MM.1S (cell line): ENCODE results near the gene ARSI.

Source experiments
- DNase-seq: peaks from one replicate; pipeline ENCODE4 v3.0.0-alpha.2; 2015
- H2AFZ ChIP-seq: fragments of 300-600 bp; sonication (generic); 2 replicates; pipeline ENCODE4 v1.6.0; 2016; ENCODE audit warnings: antibody characterized with exemption, low read length
- H3F3A ChIP-seq: fragments of 300-600 bp; sonication (generic); 2 replicates; pipeline ENCODE4 v1.6.1; 2016; ENCODE audit warnings: mild to moderate bottlenecking, antibody characterized with exemption, low read length, moderate library complexity, mixed read lengths; ENCODE audit not compliant: insufficient read depth
- H3K27ac ChIP-seq: fragments of 300-600 bp; sonication (generic); 2 replicates; pipeline ENCODE4 v1.5.1; 2016; ENCODE audit warnings: mild to moderate bottlenecking, low read length
- H3K27me3 ChIP-seq: fragments of 300-600 bp; sonication (generic); replicated peaks from 2 replicates; pipeline ENCODE4 v1.6.0; 2016; ENCODE audit warnings: low read length; ENCODE audit not compliant: insufficient read depth
- H3K36me3 ChIP-seq: fragments of 300-600 bp; sonication (generic); replicated peaks from 2 replicates; pipeline ENCODE4 v1.6.1; 2016; ENCODE audit warnings: mild to moderate bottlenecking, low read length, mixed read lengths; ENCODE audit not compliant: insufficient read depth
- H3K4me1 ChIP-seq: fragments of 300-600 bp; sonication (generic); 2 replicates; pipeline ENCODE4 v1.6.1; 2016; ENCODE audit warnings: low read length, mixed read lengths
- H3K4me2 ChIP-seq: fragments of 300-600 bp; sonication (generic); 2 replicates; pipeline ENCODE4 v1.6.0; 2016; ENCODE audit warnings: low read depth, low read length
- H3K4me3 ChIP-seq: fragments of 300-600 bp; sonication (generic); 2 replicates; pipeline ENCODE4 v1.5.1; 2016; ENCODE audit warnings: low read length, mixed read lengths
- H3K79me2 ChIP-seq: fragments of 300-600 bp; sonication (generic); 2 replicates; pipeline ENCODE4 v1.6.1; 2016; ENCODE audit warnings: mixed run types, low read length, mixed read lengths
- H3K9ac ChIP-seq: fragments of 300-600 bp; sonication (generic); 2 replicates; pipeline ENCODE4 v1.6.1; 2016; ENCODE audit warnings: low read length, mixed read lengths
- H3K9me2 ChIP-seq: fragments of 300-600 bp; sonication (generic); replicated peaks from 2 replicates; pipeline ENCODE4 v1.6.1; 2016; ENCODE audit warnings: mild to moderate bottlenecking, low read length, mixed read lengths; ENCODE audit not compliant: insufficient read depth
- H3K9me3 ChIP-seq: fragments of 300-600 bp; sonication (generic); replicated peaks from 2 replicates; pipeline ENCODE4 v1.6.1; 2016; ENCODE audit warnings: mild to moderate bottlenecking, low read length, mixed read lengths; ENCODE audit not compliant: insufficient read depth
- H4K20me1 ChIP-seq: fragments of 300-600 bp; sonication (generic); 2 replicates; pipeline ENCODE4 v1.6.1; 2016; ENCODE audit warnings: mild to moderate bottlenecking, low read length, moderate library complexity, mixed read lengths; ENCODE audit not compliant: insufficient read depth
- EZH2 ChIP-seq: fragments of 300-600 bp; sonication (generic); optimal IDR thresholded peaks from 2 replicates; pipeline ENCODE3; 2017; ENCODE audit warnings: low read depth, mild to moderate bottlenecking, antibody characterized with exemption, low read length, mixed read lengths
- EZH2phosphoT487 ChIP-seq: fragments of 300-600 bp; sonication (generic); IDR thresholded peaks from 2 replicates; pipeline ENCODE4 v1.6.1; 2018; ENCODE audit warnings: antibody characterized with exemption, low read length
- TF ChIP-seq, protein P1 (sequence below): fragments of 300-600 bp; sonication (generic); IDR thresholded peaks from 2 replicates; pipeline ENCODE4 v1.5.1; 2016; ENCODE audit warnings: antibody characterized with exemption, low read length, mixed read lengths

ARSI gene

DNA sequence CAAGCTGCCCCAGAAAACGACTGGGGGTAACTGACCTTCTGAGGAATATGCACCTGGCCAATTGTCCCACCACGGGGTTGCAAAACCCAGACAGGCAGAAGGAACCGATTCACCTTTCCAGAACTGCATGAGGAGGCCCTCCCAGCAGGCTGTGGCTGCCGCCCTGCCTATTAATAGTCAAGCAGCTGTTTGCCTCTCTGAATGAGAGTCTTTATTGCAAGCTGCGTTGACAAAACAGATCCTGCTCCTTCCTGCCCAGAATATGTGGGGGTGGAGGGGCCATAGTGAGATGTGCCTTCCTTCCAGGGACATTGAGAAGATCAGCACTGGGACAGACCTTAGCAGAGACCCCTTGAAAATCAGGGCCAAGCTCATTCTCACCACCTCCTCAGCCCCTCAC, 36.5 kb upstream of the ARSI start:
- H3K9me2 ChIP-seq: no peaks in the 10 kb centered on the region
- H3K4me1 ChIP-seq: peaks cover 57% of the 10 kb centered on the region
- DNase-seq: peak; percentile 88
- TF ChIP-seq, protein P1, sequence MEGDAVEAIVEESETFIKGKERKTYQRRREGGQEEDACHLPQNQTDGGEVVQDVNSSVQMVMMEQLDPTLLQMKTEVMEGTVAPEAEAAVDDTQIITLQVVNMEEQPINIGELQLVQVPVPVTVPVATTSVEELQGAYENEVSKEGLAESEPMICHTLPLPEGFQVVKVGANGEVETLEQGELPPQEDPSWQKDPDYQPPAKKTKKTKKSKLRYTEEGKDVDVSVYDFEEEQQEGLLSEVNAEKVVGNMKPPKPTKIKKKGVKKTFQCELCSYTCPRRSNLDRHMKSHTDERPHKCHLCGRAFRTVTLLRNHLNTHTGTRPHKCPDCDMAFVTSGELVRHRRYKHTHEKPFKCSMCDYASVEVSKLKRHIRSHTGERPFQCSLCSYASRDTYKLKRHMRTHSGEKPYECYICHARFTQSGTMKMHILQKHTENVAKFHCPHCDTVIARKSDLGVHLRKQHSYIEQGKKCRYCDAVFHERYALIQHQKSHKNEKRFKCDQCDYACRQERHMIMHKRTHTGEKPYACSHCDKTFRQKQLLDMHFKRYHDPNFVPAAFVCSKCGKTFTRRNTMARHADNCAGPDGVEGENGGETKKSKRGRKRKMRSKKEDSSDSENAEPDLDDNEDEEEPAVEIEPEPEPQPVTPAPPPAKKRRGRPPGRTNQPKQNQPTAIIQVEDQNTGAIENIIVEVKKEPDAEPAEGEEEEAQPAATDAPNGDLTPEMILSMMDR: no peak
- no peak for TF ChIP-seq EZH2
- TF ChIP-seq EZH2phosphoT487: no peak
- H2AFZ ChIP-seq: peak overlapping the region; percentile 41
- peak overlapping the region; percentile 15; the same call in 1 of the 2 replicates for H3K9ac ChIP-seq
- H3K4me3 ChIP-seq: peak overlapping the region; percentile 12; the same call in 1 of the 2 replicates
- peak overlapping the region; percentile 44 for H3K4me2 ChIP-seq
- H3K36me3 ChIP-seq: no peaks in the 10 kb centered on the region
- H3K9me3 ChIP-seq: no peaks in the 10 kb centered on the region
- H3K27me3 ChIP-seq: no peaks in the 10 kb centered on the region
- H3K79me2 ChIP-seq: no peaks in the 10 kb centered on the region
- peak overlapping the region; percentile 80 for H3K27ac ChIP-seq
- no peaks in the 10 kb centered on the region for H4K20me1 ChIP-seq
- H3F3A ChIP-seq: peaks cover 45% of the 10 kb centered on the region

DNA sequence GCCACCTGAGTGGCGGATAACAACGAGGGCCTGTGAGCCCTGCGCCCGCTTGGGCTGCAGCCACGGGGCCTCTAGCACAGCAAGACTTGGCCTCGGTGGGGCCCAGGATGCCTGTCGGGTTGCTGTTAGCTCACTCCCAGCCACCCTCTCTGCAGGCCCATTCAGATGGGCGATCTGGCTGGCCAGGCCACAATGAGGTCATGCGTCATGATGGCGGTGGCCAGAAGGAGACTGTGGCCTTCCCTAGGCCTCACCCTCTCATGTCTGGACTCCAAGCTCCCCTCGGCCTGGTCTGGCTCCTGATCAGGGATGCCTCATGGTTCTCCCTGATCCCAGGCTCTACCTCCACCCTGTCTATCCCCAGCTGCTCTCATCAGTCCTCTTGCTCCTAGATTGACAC, 35.8 kb upstream of the ARSI start:
- Histone ChIP-seq H3K27me3 (no peaks in the 10 kb centered on the region), H3K79me2 (no peaks in the 10 kb centered on the region), H3K27ac (peak overlapping the region; percentile 80), H3K9ac (peak overlapping the region; percentile 15; the same call in 1 of the 2 replicates), H3K4me3 (peak overlapping the region; percentile 12; the same call in 1 of the 2 replicates), H4K20me1 (no peaks in the 10 kb centered on the region), H3K9me2 (no peaks in the 10 kb centered on the region), H2AFZ (0 out of 2 replicates have a peak overlapping the region, but pooled peaks have one; percentile 41), H3F3A (peaks cover 45% of the 10 kb centered on the region), H3K9me3 (no peaks in the 10 kb centered on the region), H3K4me1 (peaks cover 55% of the 10 kb centered on the region), H3K36me3 (no peaks in the 10 kb centered on the region), H3K4me2 (peak overlapping the region; percentile 44)
- no peak for DNase-seq
- TF ChIP-seq EZH2phosphoT487 (no peak), EZH2 (no peak)
- TF ChIP-seq, protein P1: no peak

DNA sequence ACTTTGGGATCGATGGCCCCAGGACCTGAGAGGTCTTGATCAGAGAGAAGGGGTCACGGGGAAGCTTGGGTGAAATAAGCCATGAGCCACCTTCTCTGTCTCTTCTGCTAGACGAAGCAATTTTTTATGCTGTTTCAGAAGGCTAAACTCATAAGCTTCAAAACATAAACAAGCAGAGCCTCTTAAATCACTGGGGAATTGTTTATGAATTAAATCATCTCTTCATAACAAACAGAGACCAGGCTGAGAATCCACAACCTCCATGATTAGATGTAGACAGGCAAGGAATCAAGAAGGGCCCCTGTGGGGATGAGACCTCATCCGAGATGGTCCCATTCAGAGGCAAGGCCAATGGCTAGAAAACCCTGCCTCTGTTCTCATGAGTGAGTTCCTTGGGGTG, 33.1 kb upstream of the ARSI start:
- H3F3A ChIP-seq: peaks cover 20% of the 10 kb centered on the region

More for the DNA sequence above, 33.1 kb upstream of the ARSI start:
- Histone ChIP-seq H3K4me1 (peaks cover 28% of the 10 kb centered on the region), H3K9me3 (no peaks in the 10 kb centered on the region), H3K4me3 (no peak overlapping the region), H3K9ac (no peak overlapping the region), H3K36me3 (no peaks in the 10 kb centered on the region), H3K4me2 (no peak overlapping the region), H4K20me1 (no peaks in the 10 kb centered on the region), H3K27me3 (no peaks in the 10 kb centered on the region), H3K79me2 (no peaks in the 10 kb centered on the region), H2AFZ (no peak overlapping the region), H3K27ac (no peak overlapping the region), H3K9me2 (no peaks in the 10 kb centered on the region)
- TF ChIP-seq EZH2 (no peak), EZH2phosphoT487 (no peak)
- TF ChIP-seq, protein P1: no peak
- DNase-seq: no peak
